T-helper 17 cell (primary cell): ENCODE measurements around the gene FASTK. TPM values are rescaled to one million over a fixed set of nuclear protein-coding genes. Genes with fewer than 3 reads are reported as not detected.
A peak's percentile ranks its signal among the peaks of the same experiment; 100 is the strongest.

Source experiments
- ATAC-seq: fragments of 150-1000 bp; cut with Tn5 transposase; 2 replicates; pipeline ENCODE4 v1.10.0; 2021; ENCODE audit warnings: mild to moderate bottlenecking, moderate library complexity
- DNase-seq, 3 donors: peaks; one replicate each; pipeline versions ENCODE4 v3.0.0 to v3.0.0-alpha.2; 2020 to 2021
- H3K9me3 ChIP-seq: one replicate; pipeline ENCODE4 v1.7.0; 2013; ENCODE audit warnings: low read length, mild to moderate bottlenecking; ENCODE audit not compliant: control insufficient read depth, poor library complexity, severe bottlenecking
- H3K27ac Mint-ChIP-seq: one replicate; pipeline ENCODE4 v1.8.0; 2022; ENCODE audit warnings: mild to moderate bottlenecking, moderate library complexity, mixed read lengths
- H3K27me3 Mint-ChIP-seq: one replicate; pipeline ENCODE4 v1.8.0; 2022; ENCODE audit warnings: mixed read lengths
- H3K36me3 Mint-ChIP-seq: one replicate; pipeline ENCODE4 v1.8.0; 2022; ENCODE audit warnings: low read depth, mixed read lengths
- H3K4me1 Mint-ChIP-seq: one replicate; pipeline ENCODE4 v1.8.0; 2022; ENCODE audit warnings: mild to moderate bottlenecking, mixed read lengths
- H3K4me3 Mint-ChIP-seq: one replicate; pipeline ENCODE4 v1.8.0; 2022; ENCODE audit warnings: mild to moderate bottlenecking, moderate library complexity, mixed read lengths
- total RNA-seq, 4 donors: library from RNA in 2 of 4; stranded (reverse) in 2 of 4; gene quantifications; one replicate each; pipeline ENCODE4 v1.2.3 and lab custom pipeline; 2022 to 2026

FASTK gene
- total RNA-seq, 2 donors from 2014 or later, result 67.7 to 82.2 TPM

DNA sequence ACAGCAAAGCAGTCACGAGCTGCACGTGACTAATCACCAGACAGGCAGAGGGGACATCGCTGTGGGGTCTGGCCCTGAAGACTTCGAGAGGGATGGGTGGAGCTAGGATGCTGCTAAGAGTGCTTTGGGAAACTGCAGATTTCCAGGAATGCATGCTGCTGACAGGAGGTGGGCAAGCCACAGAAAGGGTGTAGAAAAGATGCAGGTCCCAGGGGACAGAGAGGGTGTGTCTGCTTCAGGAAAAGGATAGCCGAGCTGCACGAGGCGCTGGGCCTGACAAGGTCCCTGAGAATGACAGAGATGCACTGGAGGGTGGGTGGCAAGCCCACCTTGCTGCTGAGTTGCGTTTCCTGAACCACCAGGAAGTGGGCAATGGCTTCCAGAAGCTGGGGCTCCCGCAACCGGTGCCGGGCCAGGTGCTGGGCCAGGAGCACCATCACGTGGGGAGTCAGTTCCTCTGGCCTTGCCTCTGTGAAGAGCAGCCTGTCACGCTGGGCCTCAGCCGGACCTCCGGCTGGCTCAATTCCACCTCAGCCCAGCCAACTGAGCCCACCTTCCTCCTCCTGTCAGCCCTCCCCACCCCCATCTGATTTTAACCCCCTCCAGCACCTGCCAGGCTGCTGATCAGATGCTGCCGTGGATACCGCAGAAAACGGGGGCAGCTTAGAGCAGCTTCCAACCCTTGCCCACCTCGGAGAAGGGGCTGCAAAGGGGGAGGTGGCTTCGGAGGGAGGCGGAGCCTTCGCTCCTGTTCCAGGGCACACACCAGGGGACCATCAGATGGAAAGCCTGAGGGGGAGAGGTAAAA is 2.2 kb downstream of the FASTK start:
- Mint-ChIP-seq H3K27ac (no peak overlapping the region), H3K4me3 (peak overlapping the region; percentile 36), H3K4me1 (peaks cover 14% of the 10 kb centered on the region), H3K27me3 (no peaks in the 10 kb centered on the region), H3K36me3 (peaks cover 3% of the 10 kb centered on the region)
- ATAC-seq, result no peak
- no peak for DNase-seq
- H3K9me3 ChIP-seq, result no peaks in the 10 kb centered on the region

DNA sequence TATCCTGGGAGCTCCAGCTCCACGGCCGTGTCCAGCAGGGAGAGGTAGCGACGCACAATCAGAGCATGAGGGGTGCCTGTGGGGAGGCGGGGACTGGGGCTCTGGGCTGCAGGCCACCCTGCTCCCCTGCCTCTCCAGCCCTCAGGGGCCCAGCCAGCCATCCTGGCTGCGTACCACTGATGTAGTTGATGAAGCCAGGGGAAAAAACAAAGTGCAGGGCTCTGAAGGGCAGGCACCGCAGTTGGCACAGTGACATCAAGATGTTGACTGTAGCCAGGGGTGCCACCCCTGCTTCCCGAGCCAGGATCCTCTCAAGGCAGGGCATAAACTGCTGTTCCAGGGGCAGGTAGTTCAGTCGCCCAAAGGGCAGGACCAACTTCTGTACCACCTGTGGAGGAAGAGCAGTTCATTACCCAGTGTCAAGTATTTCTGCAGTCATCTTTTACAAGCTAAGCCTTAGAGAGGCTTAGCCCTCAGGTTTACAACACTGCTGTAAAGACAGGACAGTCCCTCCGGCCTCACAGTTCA is 2.8 kb downstream of the FASTK start:
- no peak overlapping the region for H3K27ac Mint-ChIP-seq
- DNase-seq, result no peak
- H3K4me1 Mint-ChIP-seq, result peaks cover 11% of the 10 kb centered on the region
- H3K9me3 ChIP-seq, result no peaks in the 10 kb centered on the region
- H3K4me3 Mint-ChIP-seq, result peak overlapping the region; percentile 36
- no peaks in the 10 kb centered on the region for H3K27me3 Mint-ChIP-seq
- peaks cover 2% of the 10 kb centered on the region for H3K36me3 Mint-ChIP-seq
- ATAC-seq, result no peak

DNA sequence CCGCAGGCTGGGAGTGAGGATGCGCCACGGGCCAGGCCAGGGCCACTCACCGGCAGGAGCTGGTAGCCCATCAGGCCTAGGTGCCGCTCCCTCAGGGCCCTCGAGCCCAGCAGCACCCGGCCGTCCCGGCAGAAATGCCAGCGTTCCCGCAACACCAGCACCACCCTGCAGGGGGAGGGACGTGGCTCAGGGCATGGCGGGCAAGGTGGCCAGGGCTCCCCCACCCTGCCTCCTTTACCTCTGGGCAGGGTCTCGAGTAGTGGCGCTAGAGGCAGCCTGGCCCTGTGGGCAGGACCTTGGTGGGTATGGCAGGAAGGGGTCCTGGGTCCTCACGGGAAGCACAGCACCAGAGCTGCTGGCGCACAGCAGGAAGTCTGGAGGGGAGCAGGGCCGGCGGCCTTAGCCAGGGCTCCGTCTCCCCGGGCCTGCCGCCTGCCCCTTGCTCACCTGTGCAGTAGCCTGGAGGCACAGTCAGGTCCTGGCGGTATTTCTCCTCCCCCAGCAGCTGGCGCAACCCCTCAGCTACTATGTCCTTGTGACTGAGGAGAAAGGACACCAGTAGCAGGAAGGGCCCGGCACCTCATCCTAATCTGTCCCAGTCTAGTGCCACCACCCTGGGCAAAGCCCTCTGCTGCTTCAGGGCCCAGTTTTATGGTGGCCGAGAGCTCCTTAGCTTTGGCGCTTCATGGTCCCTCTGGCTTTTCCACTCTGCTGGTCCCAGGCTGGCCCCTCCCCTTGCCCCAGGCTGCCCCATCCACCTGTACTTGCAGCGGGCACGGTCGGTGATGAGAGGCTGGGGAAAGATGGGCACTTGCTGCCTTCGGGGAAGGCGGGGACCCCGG is 3.5 kb downstream of the FASTK start:
- Mint-ChIP-seq H3K4me3 (no peak overlapping the region), H3K27ac (no peak overlapping the region), H3K4me1 (peaks cover 8% of the 10 kb centered on the region), H3K36me3 (no peaks in the 10 kb centered on the region), H3K27me3 (no peaks in the 10 kb centered on the region)
- ATAC-seq (no peak), DNase-seq (no peak)
- no peaks in the 10 kb centered on the region for H3K9me3 ChIP-seq

DNA sequence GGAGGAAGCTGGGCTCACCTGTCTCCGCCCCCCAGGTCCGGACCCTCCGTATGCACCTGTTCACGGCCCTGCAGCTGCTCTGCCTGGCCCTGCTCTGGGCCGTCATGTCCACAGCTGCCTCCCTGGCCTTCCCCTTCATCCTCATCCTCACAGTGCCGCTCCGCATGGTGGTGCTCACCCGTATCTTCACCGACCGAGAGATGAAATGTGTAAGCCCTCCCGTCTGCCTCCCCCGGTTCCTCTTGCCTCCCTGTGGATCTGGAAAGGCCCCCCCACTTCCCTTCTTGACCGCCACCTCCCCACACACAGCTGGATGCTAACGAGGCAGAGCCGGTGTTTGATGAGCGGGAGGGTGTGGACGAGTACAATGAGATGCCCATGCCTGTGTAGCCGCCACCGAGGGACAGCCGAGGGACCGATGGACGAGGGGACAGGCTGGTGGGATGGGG is 4.6 kb downstream of the FASTK start:
- Mint-ChIP-seq H3K4me3 (no peak overlapping the region), H3K27ac (no peak overlapping the region), H3K36me3 (no peaks in the 10 kb centered on the region), H3K4me1 (peaks cover 8% of the 10 kb centered on the region), H3K27me3 (no peaks in the 10 kb centered on the region)
- no peaks in the 10 kb centered on the region for H3K9me3 ChIP-seq
- DNase-seq, result no peak
- ATAC-seq, result no peak

DNA sequence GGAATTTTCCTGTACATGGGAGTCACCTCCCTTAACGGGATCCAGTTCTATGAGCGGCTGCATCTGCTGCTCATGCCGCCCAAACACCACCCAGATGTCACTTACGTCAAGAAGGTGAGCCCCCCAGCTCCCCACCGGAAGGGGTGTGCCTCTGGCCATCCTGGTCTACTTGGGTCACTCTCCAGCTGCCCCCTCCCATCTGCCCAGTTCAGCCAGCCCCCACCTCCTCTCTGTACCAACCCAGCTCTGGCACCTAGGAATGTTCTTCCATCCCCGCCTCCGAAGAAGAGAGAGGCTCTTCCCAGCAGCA is 5.0 kb downstream of the FASTK start:
- ATAC-seq, result no peak
- Mint-ChIP-seq H3K27me3 (no peaks in the 10 kb centered on the region), H3K27ac (no peak overlapping the region), H3K4me1 (peaks cover 9% of the 10 kb centered on the region), H3K36me3 (no peaks in the 10 kb centered on the region), H3K4me3 (no peak overlapping the region)
- H3K9me3 ChIP-seq, result no peaks in the 10 kb centered on the region
- no peak for DNase-seq

DNA sequence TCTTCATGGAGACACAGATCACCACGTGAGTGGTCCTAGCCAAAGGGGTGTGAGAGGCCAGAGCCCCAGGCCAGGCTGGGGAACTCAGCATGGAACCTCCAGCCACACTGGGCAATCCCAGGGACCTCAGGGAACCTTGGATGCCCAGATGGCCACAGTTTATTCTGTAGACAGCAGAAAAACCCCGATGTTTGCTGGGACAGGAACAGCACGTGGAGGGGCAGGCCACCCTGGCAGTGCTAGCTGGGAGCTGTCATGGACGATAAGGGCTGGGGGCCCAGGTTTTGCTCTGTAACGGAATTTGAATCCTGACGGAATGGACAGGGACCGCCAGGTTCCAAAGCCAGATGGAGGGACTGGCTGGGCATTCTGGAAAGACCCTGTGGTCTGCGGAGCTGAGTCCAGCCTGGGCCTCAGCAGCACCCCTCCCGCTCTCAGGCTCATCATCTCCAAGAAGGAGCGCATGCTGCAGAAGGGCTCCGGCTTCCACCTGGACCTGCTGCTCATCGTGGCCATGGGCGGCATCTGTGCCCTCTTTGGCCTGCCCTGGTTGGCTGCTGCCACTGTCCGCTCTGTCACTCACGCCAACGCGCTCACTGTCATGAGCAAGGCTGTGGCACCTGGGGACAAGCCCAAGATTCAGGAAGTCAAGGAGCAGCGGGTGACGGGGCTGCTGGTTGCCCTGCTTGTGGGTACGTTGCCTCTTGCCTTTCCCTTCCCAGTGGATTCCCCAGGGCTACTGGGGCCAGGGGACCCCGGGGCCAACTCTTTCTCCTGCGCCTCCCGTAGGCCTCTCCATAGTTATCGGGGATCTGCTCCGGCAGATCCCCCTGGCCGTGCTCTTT is 5.6 kb downstream of the FASTK start:
- H3K4me3 Mint-ChIP-seq, result no peak overlapping the region
- no peaks in the 10 kb centered on the region for H3K9me3 ChIP-seq
- H3K27me3 Mint-ChIP-seq, result no peaks in the 10 kb centered on the region
- ATAC-seq, result no peak
- peaks cover 10% of the 10 kb centered on the region for H3K4me1 Mint-ChIP-seq
- no peaks in the 10 kb centered on the region for H3K36me3 Mint-ChIP-seq
- H3K27ac Mint-ChIP-seq, result no peak overlapping the region
- DNase-seq, result no peak

DNA sequence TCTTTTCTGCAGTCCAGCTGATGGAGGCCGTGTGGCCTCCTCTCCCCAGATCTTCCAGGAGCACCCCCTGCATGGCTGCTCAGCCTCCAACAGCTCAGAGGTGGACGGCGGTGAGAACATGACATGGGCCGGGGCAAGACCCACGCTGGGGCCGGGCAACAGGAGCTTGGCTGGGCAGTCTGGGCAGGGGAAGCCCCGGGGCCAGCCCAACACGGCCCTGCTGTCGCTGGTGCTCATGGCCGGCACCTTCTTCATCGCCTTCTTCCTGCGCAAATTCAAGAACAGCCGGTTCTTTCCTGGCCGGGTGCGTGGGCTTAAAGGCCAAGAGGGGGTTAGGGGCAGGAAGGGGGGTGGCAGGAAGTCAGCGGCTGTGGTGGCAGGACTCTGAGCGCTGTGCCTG is 6.6 kb downstream of the FASTK start:
- no peak for ATAC-seq
- Mint-ChIP-seq H3K36me3 (no peaks in the 10 kb centered on the region), H3K4me3 (no peak overlapping the region), H3K27ac (no peak overlapping the region), H3K4me1 (peaks cover 8% of the 10 kb centered on the region), H3K27me3 (no peaks in the 10 kb centered on the region)
- no peaks in the 10 kb centered on the region for H3K9me3 ChIP-seq
- DNase-seq, result no peak

DNA sequence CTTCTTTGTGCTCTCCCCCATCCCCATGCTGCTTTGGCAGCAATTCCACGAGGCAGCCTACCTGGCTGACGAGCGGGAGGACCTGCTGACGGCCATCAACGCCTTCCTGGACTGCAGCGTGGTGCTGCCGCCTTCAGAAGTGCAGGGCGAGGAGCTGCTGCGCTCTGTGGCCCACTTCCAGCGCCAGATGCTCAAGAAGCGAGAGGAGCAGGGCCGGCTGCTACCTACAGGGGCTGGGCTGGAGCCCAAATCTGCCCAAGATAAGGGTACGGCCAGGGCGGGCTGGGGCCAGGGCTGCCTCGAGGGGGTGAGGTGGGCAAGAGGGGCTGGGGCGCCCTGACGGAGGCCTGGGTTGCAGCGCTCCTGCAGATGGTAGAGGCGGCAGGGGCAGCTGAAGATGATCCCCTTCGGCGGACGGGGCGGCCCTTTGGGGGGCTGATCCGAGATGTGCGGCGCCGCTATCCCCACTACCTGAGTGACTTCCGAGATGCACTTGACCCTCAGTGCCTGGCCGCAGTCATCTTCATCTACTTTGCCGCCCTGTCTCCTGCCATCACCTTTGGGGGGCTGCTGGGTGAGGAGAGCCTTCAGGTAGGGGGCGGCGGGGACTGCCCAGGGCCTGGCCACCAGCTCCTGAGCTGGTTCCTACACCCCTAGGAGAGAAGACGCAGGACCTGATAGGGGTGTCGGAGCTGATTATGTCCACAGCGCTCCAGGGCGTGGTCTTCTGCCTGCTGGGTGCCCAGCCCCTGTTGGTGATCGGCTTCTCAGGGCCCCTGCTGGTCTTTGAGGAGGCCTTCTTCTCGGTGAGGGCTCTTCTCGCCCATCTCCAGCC is 9.4 kb downstream of the FASTK start:
- H3K4me3 Mint-ChIP-seq, result no peak overlapping the region
- ATAC-seq, result no peak
- no peak for DNase-seq

DNA sequence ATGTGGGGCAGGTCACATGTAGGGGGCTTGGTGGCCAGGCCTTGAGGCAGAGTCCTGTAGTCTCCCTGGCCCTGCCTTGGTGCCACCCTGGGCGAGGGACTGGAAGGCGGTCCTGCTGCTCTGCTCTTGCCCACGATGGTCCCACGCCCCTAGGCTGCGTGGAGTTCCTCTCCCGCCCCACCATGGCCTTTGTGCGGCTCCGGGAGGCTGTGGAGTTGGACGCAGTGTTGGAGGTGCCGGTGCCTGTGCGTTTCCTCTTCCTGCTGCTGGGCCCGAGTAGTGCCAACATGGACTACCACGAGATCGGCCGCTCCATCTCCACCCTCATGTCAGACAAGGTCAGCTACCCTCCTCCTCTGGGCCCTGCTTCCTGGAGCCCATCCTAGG is 10.0 kb downstream of the FASTK start:
- DNase-seq (no peak), ATAC-seq (no peak)
- Mint-ChIP-seq H3K36me3 (no peaks in the 10 kb centered on the region), H3K27ac (no peak overlapping the region), H3K4me3 (no peak overlapping the region), H3K27me3 (no peaks in the 10 kb centered on the region), H3K4me1 (peaks cover 4% of the 10 kb centered on the region)
- no peaks in the 10 kb centered on the region for H3K9me3 ChIP-seq

More for the DNA sequence above, 9.4 kb downstream of the FASTK start:
- Mint-ChIP-seq H3K27me3 (no peaks in the 10 kb centered on the region), H3K27ac (no peak overlapping the region), H3K36me3 (no peaks in the 10 kb centered on the region), H3K4me1 (peaks cover 4% of the 10 kb centered on the region)
- no peaks in the 10 kb centered on the region for H3K9me3 ChIP-seq

DNA sequence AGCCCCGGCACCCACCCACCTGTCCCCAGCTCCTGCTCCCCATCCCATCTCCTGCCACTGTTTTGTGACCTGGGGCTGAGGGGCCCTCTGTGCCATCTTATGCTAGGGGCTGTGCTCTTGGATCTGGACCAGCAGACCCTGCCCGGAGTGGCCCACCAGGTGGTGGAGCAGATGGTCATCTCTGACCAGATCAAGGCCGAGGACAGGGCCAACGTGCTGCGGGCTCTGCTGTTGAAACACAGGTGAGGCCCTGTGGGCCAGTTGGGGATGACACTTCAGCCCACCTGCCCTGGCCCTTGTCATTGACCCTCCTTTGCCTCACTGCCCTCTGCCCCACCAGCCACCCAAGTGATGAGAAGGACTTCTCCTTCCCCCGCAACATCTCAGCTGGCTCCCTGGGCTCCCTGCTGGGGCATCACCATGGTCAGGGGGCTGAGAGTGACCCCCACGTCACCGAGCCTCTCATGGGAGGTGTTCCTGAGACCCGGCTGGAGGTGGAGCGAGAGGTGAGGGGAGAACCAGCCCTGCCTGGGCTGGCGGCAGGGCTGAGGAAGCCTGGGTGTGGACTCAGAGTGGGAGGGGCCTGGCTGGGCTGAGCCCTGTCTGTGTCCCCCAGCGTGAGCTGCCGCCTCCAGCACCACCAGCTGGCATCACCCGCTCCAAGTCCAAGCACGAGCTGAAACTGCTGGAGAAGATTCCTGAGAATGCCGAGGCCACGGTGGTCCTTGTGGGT is 10.6 kb downstream of the FASTK start:
- Mint-ChIP-seq H3K36me3 (peaks cover 3% of the 10 kb centered on the region), H3K27ac (no peak overlapping the region), H3K4me3 (no peak overlapping the region), H3K4me1 (peaks cover 5% of the 10 kb centered on the region), H3K27me3 (no peaks in the 10 kb centered on the region)
- DNase-seq (no peak), ATAC-seq (no peak)
- no peaks in the 10 kb centered on the region for H3K9me3 ChIP-seq

DNA sequence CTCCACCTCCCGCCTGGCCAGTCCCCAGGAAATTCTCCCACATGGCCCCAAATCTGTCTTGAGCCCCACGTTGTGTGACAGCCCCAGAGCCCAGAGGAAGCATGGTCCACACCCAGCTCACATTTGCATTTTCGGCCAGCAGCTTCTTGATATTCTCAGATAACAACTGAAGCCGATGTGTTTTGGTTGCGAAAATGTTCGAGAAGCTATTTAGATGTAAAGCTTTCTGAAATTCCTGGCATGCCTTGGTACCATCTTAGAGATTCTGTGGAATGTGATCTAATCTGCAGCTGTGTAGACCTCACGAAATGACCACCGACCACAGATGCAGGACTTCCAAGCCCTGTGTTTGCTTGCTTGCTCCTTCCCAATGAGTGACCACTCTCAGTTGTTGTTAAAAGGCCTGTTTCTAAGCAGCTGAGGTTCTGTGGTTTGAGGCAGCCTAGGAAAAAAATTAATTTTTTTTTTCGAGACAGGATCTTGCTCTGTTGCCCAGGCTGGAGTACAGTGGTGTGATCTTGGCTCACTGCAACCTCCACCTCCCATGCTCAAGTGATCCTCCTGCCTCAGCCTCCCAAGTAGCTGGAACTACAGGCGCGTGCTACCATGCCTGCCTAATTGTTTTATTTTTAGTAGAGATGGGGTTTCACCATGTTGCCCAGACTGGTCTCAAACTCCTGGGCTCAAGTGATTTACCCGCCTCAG is 12.4 kb downstream of the FASTK start:
- Mint-ChIP-seq H3K4me1 (peaks cover 5% of the 10 kb centered on the region), H3K27ac (no peak overlapping the region), H3K4me3 (no peak overlapping the region), H3K27me3 (no peaks in the 10 kb centered on the region), H3K36me3 (peaks cover 3% of the 10 kb centered on the region)
- no peak for ATAC-seq
- H3K9me3 ChIP-seq, result no peaks in the 10 kb centered on the region
- DNase-seq, result no peak
